SH-SY5Y (cell line): Measurements from ENCODE around the gene CNNM3.

ENCODE experiments used
- GATA2 ChIP-seq: IDR thresholded peaks from 2 replicates; pipeline ENCODE4 v1.6.1; 2011; ENCODE audit warnings: mild to moderate bottlenecking, low read depth, low read length
- GATA3 ChIP-seq: IDR thresholded peaks from 2 replicates; pipeline ENCODE4 v1.6.1; 2011; ENCODE audit warnings: low read depth, mild to moderate bottlenecking, low read length, moderate library complexity

DNA sequence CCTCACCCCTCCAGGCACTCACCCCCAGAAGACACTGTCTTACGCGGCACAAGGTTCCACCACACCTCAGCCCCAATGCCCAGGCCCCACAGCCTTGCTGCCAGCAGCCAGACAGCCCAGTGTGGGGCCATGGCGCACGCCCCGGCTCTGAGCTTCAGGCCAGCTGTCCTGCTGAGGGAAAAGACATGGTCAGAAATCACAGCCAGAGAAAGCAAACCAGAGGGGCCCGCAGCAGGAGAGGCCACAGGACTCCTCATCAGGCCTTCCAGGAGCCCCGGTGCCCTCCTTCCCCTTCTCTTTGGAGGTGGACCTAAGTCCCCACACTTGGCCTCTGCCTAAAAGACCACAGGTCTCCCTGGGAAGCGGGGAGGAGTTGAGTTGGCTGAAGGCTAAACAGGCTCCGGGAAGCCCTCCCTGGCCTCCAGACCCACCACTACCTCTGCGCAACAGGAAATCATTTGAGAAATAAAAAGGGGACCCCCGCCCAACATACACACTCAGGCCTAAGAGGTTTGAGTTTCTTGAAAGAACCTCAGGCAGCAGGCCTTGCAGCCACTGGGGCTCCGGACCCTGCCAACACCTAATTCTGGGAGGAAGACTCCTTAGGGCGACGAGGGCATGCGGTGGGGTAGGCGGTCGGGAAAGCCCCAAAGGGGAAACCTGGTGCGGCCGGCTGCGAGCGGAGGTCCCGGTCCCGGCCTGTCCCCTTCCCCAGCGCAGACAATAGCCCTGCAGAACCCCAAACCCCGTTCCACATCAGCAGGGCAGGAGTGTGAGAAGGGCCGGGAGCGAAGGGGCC is 51.9 kb downstream of the CNNM3 start:
- TF ChIP-seq GATA2: no peak
- no peak for TF ChIP-seq GATA3
